ENCODE results near the gene CDKAL1.

GRCh38 chr6:20722455-20722854 is 188.2 kb downstream of the CDKAL1 start:
- no peak for TF ChIP-seq EZH2 (IDR thresholded peaks at IDR 0.05; ENCODE audit: borderline replicate concordance)
- TF ChIP-seq, protein P1, sequence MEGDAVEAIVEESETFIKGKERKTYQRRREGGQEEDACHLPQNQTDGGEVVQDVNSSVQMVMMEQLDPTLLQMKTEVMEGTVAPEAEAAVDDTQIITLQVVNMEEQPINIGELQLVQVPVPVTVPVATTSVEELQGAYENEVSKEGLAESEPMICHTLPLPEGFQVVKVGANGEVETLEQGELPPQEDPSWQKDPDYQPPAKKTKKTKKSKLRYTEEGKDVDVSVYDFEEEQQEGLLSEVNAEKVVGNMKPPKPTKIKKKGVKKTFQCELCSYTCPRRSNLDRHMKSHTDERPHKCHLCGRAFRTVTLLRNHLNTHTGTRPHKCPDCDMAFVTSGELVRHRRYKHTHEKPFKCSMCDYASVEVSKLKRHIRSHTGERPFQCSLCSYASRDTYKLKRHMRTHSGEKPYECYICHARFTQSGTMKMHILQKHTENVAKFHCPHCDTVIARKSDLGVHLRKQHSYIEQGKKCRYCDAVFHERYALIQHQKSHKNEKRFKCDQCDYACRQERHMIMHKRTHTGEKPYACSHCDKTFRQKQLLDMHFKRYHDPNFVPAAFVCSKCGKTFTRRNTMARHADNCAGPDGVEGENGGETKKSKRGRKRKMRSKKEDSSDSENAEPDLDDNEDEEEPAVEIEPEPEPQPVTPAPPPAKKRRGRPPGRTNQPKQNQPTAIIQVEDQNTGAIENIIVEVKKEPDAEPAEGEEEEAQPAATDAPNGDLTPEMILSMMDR (IDR thresholded peaks at IDR 0.05; ENCODE audit: poor library complexity), result no peak

All from hepatocyte (in vitro differentiated cells).